Medulla oblongata (tissue), 1 donor: ENCODE data around the gene TMEM236.
"Not testable (repeated sequence)": the region's sequence is repeated elsewhere in the genome, so short reads cannot be mapped to it uniquely, and the experiment has no call there.

Experiments
- DNase-seq: peaks from one replicate; pipeline ENCODE4 v3.0.0-alpha.2; 2015; ENCODE audit errors: extremely low spot score

TMEM236 gene

GRCh38 chr10:17751781-17752445 is at the start of gene TMEM236:
Gene TMEM236 (plus strand): TSS chr10:17752201. CDS start chr10:17752296, 95 bp downstream.
- DNase-seq = no peak

GRCh38 chr10:17703706-17704105 is 48.3 kb upstream of the TMEM236 start:
- no peak for DNase-seq

GRCh38 chr10:17708821-17709220 is 43.2 kb upstream of the TMEM236 start:
- no peak for DNase-seq

- DNase-seq = no peak
These were observed 42.5 kb upstream of the TMEM236 start for GRCh38 chr10:17709492-17709891.

GRCh38 chr10:17710181-17710580 is 41.8 kb upstream of the TMEM236 start:
- DNase-seq = no peak

GRCh38 chr10:17712053-17712452 is 39.9 kb upstream of the TMEM236 start:
- no peak for DNase-seq

- peak; percentile 39 for DNase-seq
These were observed 39.1 kb upstream of the TMEM236 start for GRCh38 chr10:17712717-17713471.

GRCh38 chr10:17713758-17714157 is 38.2 kb upstream of the TMEM236 start:
- no peak for DNase-seq

- DNase-seq = no peak
These were observed 35.8 kb upstream of the TMEM236 start for GRCh38 chr10:17716161-17716560.

GRCh38 chr10:17722317-17723014 is 29.5 kb upstream of the TMEM236 start:
- not testable (repeated sequence) for DNase-seq

- DNase-seq = no peak
These were observed 26.3 kb upstream of the TMEM236 start for GRCh38 chr10:17725703-17726102.

- no peak for DNase-seq
These were observed 22.4 kb upstream of the TMEM236 start for GRCh38 chr10:17729630-17730029.

GRCh38 chr10:17730667-17731066 is 21.3 kb upstream of the TMEM236 start:
- no peak for DNase-seq

GRCh38 chr10:17731331-17732020 is 20.5 kb upstream of the TMEM236 start:
- DNase-seq = no peak

GRCh38 chr10:17733620-17734019 is 18.4 kb upstream of the TMEM236 start:
- no peak for DNase-seq

- no peak for DNase-seq
These were observed 17.4 kb upstream of the TMEM236 start for GRCh38 chr10:17734432-17735080.

- no peak for DNase-seq
These were observed 16.6 kb upstream of the TMEM236 start for GRCh38 chr10:17735166-17735941.

GRCh38 chr10:17736223-17736622 is 15.8 kb upstream of the TMEM236 start:
- no peak for DNase-seq

GRCh38 chr10:17737027-17737965 is 14.7 kb upstream of the TMEM236 start:
- peak; percentile 66 for DNase-seq

GRCh38 chr10:17740668-17741067 is 11.3 kb upstream of the TMEM236 start:
- no peak for DNase-seq
